Kidney (tissue), 14 donors: ENCODE measurements around the gene DOK4. TPM values are rescaled to one million over a fixed set of nuclear protein-coding genes. Genes with fewer than 3 reads are reported as not detected.

Source experiments
- DNase-seq, 5 donors: peaks; one replicate each; pipeline ENCODE4 v3.0.0-alpha.2; 2013 to 2020
- FAIRE-seq: peaks from 2 replicates; lab custom pipeline; 2012; peaks lifted over from hg19 to GRCh38; lab: Jason Lieb, UNC
- H3K27ac ChIP-seq, 2 donors: one replicate each; pipeline ENCODE4 v1.7.0; 2013; ENCODE audit warnings: low read depth in 2 of 2, low read length in 2 of 2, inconsistent platforms in 1 of 2
- H3K27me3 ChIP-seq: one replicate; pipeline ENCODE4 v1.7.1; 2013; ENCODE audit warnings: low read length, inconsistent platforms; ENCODE audit not compliant: control insufficient read depth, insufficient read depth
- H3K36me3 ChIP-seq, 3 donors: one replicate each; pipeline versions ENCODE4 v1.7.0 to v1.7.1; 2013; ENCODE audit warnings: low read length in 3 of 3, control low read depth in 1 of 3, inconsistent platforms in 1 of 3; ENCODE audit not compliant: insufficient read depth in 3 of 3, control insufficient read depth in 2 of 3
- H3K4me1 ChIP-seq, 3 donors: one replicate each; pipeline versions ENCODE4 v1.7.0 to v1.7.1; 2013; ENCODE audit warnings: low read length in 3 of 3, inconsistent platforms in 1 of 3, low read depth in 1 of 3; ENCODE audit not compliant: control insufficient read depth in 2 of 3, insufficient read depth in 2 of 3
- H3K4me3 ChIP-seq, 3 donors: one replicate each; pipeline versions ENCODE4 v1.7.0 to v1.8.1; 2013; ENCODE audit warnings: low read length in 3 of 3, control low read depth in 1 of 3, inconsistent platforms in 1 of 3
- H3K9ac ChIP-seq, 3 donors: one replicate each; pipeline versions ENCODE4 v1.7.0 to v1.7.1; 2013; ENCODE audit warnings: low read length in 3 of 3, control low read depth in 1 of 3, inconsistent platforms in 1 of 3
- H3K9me3 ChIP-seq, 3 donors: one replicate each; pipeline versions ENCODE4 v1.7.0 to v1.7.1; 2013; ENCODE audit warnings: low read length in 3 of 3, control low read depth in 1 of 3, inconsistent platforms in 1 of 3; ENCODE audit not compliant: control insufficient read depth in 2 of 3, insufficient read depth in 1 of 3
- CTCF ChIP-seq: IDR thresholded peaks from 3 replicates; pipeline ENCODE4 v1.5.1; 2012; ENCODE audit warnings: mild to moderate bottlenecking, moderate library complexity, borderline replicate concordance; ENCODE audit not compliant: insufficient read depth; ENCODE audit errors: extremely low read depth
- intact Hi-C: fragments of 100-400 bp; cut with DNase I; formaldehyde crosslinking; loops from one replicate; pipeline ENCODE4 v1.11.1; 2022
- polyA plus RNA-seq: library from polyadenylated mRNA; stranded (reverse); fragments of 350-450 nt; fragmentation: Illumina TruSeq; extraction: RNeasy Lipid Tissue Mini Kit (QIAGEN cat#74804); gene quantifications from one replicate; pipeline ENCODE4 v1.2.3, GENCODE V29; 2014; ENCODE audit warnings: low read depth, low replicate concordance; ENCODE audit not compliant: insufficient read depth
- total RNA-seq: library from RNA; stranded (reverse); fragmentation: NEBNext Ultra II Directional; extraction: Animal tissue kit (Norgen Biotek cat#: 25700); gene quantifications from one replicate; pipeline ENCODE4 v1.2.1, GENCODE V29; 2021
- donor health status: control.
- donor health status: control.
- donor health status: control.
- donor health status: control.
- donor health status: control.
- donor health status: DM: yes; HTN: yes; CAD: no.
- donor health status: Normal renal cell carcinoma (clear cell type).

Gene DOK4
- total and polyA plus RNA-seq, 2 donors from 2014 or later, result 57.2 to 63.7 TPM

GRCh38 chr16:57526498-57526897, 40.2 kb upstream of the DOK4 start:
- Histone ChIP-seq H3K27me3 (no peaks in the 10 kb centered on the region), H3K27ac (no peak overlapping the region), H3K36me3 (peaks cover 0 to 2% (median 0%) of the 10 kb centered on the region in 3 donors), H3K4me1 (peaks cover 0 to 4% (median 4%) of the 10 kb centered on the region in 3 donors), H3K9ac (no peak overlapping the region), H3K9me3 (no peaks in the 10 kb centered on the region), H3K4me3 (no peak overlapping the region)
- FAIRE-seq, result no peak
- no peak for TF ChIP-seq CTCF
- intact Hi-C loops, result no loop called here
- DNase-seq, result peak in 2 of 5 donors; percentile 47 to 52

- Histone ChIP-seq H3K27me3 (no peaks in the 10 kb centered on the region), H3K27ac (no peak overlapping the region), H3K4me3 (no peak overlapping the region), H3K9ac (no peak overlapping the region), H3K36me3 (peaks cover 0 to 2% (median 0%) of the 10 kb centered on the region in 3 donors), H3K4me1 (peaks cover 0 to 4% (median 4%) of the 10 kb centered on the region in 3 donors), H3K9me3 (no peaks in the 10 kb centered on the region)
- DNase-seq (peak in 4 of 5 donors; percentile 71 to 84 (median 80)), FAIRE-seq (no peak)
- intact Hi-C loops, result no loop called here
- TF ChIP-seq CTCF, result no peak
Observed at GRCh38 chr16:57525761-57526160, 39.5 kb upstream of the DOK4 start.

- no peak overlapping the region for H3K27ac ChIP-seq
- intact Hi-C loops, result no loop called here
- no peak for FAIRE-seq
Observed at GRCh38 chr16:57522960-57523359, 36.7 kb upstream of the DOK4 start.

More at GRCh38 chr16:57522960-57523359, 36.7 kb upstream of the DOK4 start:
- Histone ChIP-seq H3K4me3 (no peak overlapping the region), H3K27me3 (no peaks in the 10 kb centered on the region), H3K4me1 (peaks cover 0 to 4% (median 0%) of the 10 kb centered on the region in 3 donors), H3K9me3 (no peaks in the 10 kb centered on the region), H3K9ac (no peak overlapping the region), H3K36me3 (peaks cover 0 to 2% (median 2%) of the 10 kb centered on the region in 3 donors)
- no peak for DNase-seq
- TF ChIP-seq CTCF, result no peak
